ENCODE measurements around the gene PTH1R. TPM values are rescaled to one million over a fixed set of nuclear protein-coding genes. Genes with fewer than 3 reads are reported as not detected.

PTH1R gene
- total RNA-seq, 4 donors from 2014 or later = 7.8 to 18.5 (median 14.5) TPM

DNA sequence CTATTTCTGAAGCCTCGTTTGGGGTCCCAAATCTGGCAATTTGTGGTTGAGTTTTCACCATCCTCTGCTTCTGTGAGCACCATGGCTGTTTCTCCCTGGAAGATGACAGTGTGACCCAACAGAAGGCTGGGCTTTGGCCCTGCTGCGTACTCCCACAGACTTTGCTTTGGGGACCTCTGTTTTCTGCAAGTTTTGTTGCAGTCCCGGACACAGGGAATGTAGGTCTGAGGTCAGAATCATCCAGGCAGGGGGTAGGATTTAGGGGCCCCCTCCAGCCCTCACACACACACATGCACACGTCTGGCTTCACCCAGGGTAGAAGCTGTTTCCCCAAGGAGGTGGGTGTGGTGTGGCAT is 6.3 kb downstream of the PTH1R start:
- no peak for ATAC-seq
- TF ChIP-seq, protein P1, sequence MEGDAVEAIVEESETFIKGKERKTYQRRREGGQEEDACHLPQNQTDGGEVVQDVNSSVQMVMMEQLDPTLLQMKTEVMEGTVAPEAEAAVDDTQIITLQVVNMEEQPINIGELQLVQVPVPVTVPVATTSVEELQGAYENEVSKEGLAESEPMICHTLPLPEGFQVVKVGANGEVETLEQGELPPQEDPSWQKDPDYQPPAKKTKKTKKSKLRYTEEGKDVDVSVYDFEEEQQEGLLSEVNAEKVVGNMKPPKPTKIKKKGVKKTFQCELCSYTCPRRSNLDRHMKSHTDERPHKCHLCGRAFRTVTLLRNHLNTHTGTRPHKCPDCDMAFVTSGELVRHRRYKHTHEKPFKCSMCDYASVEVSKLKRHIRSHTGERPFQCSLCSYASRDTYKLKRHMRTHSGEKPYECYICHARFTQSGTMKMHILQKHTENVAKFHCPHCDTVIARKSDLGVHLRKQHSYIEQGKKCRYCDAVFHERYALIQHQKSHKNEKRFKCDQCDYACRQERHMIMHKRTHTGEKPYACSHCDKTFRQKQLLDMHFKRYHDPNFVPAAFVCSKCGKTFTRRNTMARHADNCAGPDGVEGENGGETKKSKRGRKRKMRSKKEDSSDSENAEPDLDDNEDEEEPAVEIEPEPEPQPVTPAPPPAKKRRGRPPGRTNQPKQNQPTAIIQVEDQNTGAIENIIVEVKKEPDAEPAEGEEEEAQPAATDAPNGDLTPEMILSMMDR (IDR thresholded peaks at IDR 0.05) = no peak
- 0% methylated on average over 1 of the region's 4 CpGs; no CpG with 5 or more reads in 1 of the 2 donors for WGBS, 2 donors (ENCODE audit: low coverage in 1 of 2)
- peaks cover 27% of the 10 kb centered on the region for H3K27me3 ChIP-seq
- no peaks in the 10 kb centered on the region for H3K36me3 ChIP-seq
- H3K9me3 ChIP-seq = no peaks in the 10 kb centered on the region
- H3K27ac ChIP-seq = peak overlapping the region in 2 of 4 donors; percentile 86 to 92
- H3K4me1 ChIP-seq = peaks cover 0 to 65% (median 14%) of the 10 kb centered on the region in 3 donors
- H3K4me3 ChIP-seq = peak overlapping the region; percentile 56 to 73

DNA sequence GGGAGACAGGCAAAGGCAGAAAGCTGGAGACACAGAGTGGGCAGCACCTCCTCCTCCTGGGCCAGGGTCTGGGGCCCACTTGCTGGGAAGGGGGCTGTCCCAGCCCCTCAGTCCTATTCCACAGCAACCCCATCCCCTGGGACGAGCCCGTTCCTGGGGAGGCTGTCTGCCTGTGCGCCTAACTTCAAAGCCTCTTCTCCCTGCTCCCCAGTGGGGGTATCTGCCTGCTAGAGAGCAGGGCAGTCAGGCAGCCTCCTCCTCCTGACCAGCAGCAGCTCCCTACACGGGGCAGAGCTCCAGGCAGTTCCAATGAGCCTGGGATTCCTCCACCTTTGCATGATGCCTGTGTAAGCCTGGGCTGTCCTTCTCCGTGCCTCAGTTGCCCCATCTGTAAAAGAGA is 6.9 kb downstream of the PTH1R start:
- TF ChIP-seq EP300 (IDR thresholded peaks at IDR 0.05) (no peak), POLR2AphosphoS5 (IDR thresholded peaks at IDR 0.05) (no peak), POLR2A (IDR thresholded peaks at IDR 0.05) (no peak)
- TF ChIP-seq, protein P1 (IDR thresholded peaks at IDR 0.05) = no peak
- H3K4me1 ChIP-seq = peaks cover 0 to 65% (median 14%) of the 10 kb centered on the region in 3 donors
- peak overlapping the region in 1 of 2 donors; percentile 73 for H3K4me3 ChIP-seq
- WGBS, 2 donors (ENCODE audit: low coverage in 1 of 2) = 71% methylated on average over 4 of the region's 5 CpGs; no CpG with 5 or more reads in 1 of the 2 donors
- no peaks in the 10 kb centered on the region for H3K36me3 ChIP-seq
- peaks cover 27% of the 10 kb centered on the region for H3K27me3 ChIP-seq
- ATAC-seq = no peak
- no peak overlapping the region for H3K27ac ChIP-seq
- H3K9me3 ChIP-seq = no peaks in the 10 kb centered on the region

DNA sequence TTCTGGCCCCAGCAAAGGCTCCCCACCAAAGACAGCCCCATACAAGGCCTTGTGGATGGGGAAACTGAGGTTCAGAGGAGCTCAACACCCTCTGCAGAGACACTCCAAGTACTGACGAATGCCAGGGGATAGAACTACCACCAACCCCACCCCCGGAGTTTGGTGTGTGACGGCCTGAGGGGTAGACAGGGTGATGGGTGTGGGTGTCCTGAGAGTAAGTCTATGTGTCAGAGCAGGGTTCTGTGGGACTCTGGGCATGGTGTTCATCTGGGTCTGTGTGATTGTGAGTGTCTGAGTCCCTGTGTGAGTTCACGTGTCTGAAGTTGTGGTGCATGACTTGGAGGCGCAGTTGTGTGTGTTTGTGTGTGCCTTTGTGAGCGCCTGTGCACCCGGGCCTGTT is 7.4 kb downstream of the PTH1R start:
- Histone ChIP-seq H3K27ac (no peak overlapping the region), H3K36me3 (no peaks in the 10 kb centered on the region), H3K27me3 (peaks cover 27% of the 10 kb centered on the region), H3K4me3 (peak overlapping the region in 1 of 2 donors; percentile 73), H3K9me3 (no peaks in the 10 kb centered on the region), H3K4me1 (peaks cover 0 to 68% (median 14%) of the 10 kb centered on the region in 3 donors)
- 100% methylated on average over 1 of the region's 7 CpGs; no CpG with 5 or more reads in 1 of the 2 donors for WGBS, 2 donors (ENCODE audit: low coverage in 1 of 2)
- ATAC-seq = no peak
- TF ChIP-seq POLR2AphosphoS5 (IDR thresholded peaks at IDR 0.05) (no peak), POLR2A (IDR thresholded peaks at IDR 0.05) (no peak)
- TF ChIP-seq, protein P1 (IDR thresholded peaks at IDR 0.05) = no peak

DNA sequence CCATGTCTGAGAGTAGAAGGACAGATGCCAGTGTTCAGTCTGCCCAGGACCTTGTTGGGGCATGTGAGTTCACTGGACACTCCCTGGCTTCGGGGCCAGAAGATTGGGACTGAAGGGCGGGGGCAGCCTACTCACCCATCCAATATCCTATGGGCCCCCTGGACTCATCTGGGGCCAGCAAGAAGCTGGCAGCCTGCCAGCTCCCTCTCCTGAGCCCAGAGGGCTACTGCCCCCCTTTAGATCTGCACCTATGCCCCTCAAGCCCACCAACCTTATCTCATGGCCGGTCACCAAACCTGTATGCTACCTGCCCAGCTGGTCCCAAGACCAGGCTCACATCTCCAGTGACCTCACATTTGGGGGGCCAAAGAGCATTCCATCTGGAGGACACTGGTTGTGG is 8.1 kb downstream of the PTH1R start:
- peaks cover 0 to 69% (median 14%) of the 10 kb centered on the region in 3 donors for H3K4me1 ChIP-seq
- 83% methylated on average over 2 of the region's 3 CpGs; no CpG with 5 or more reads in 1 of the 2 donors for WGBS, 2 donors (ENCODE audit: low coverage in 1 of 2)

DNA sequence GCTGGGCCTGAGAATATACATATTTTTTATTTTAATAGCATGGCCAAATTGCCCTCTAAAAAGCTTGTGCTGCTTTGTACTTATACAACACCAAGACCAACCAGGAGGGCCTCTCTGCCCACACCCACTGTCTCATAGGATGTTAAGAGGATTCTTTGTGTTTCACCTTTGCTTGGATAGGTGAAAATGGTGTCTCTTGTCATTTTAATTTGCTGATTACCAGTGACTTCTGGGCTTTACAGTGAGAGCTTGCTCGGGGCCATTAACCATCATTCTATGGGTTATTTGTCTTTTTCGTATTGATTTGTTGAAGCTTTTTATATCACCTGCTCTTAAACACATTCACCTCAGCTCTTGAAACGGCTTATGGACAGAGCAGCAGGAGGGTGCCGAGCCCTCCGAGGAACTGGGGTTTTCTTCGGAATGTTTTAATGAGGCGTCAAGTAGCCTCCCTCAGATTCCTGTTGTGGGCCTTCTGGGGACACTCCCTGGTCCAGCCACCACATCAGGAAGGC is 10.5 kb downstream of the PTH1R start:
- no peaks in the 10 kb centered on the region for H3K9me3 ChIP-seq
- no peaks in the 10 kb centered on the region for H3K36me3 ChIP-seq
- WGBS, 2 donors (ENCODE audit: low coverage in 1 of 2) = 78 to 85% methylated on average over 3 to 4 of the region's 7 CpGs
- TF ChIP-seq, protein P1 (IDR thresholded peaks at IDR 0.05) = no peak
- no peak for TF ChIP-seq POLR2A (IDR thresholded peaks at IDR 0.05)
- no peak for TF ChIP-seq POLR2AphosphoS5 (IDR thresholded peaks at IDR 0.05)
- H3K4me3 ChIP-seq = no peak overlapping the region
- H3K4me1 ChIP-seq = peaks cover 0 to 63% (median 12%) of the 10 kb centered on the region in 3 donors
- H3K27ac ChIP-seq = no peak overlapping the region
- peaks cover 6% of the 10 kb centered on the region for H3K27me3 ChIP-seq
- ATAC-seq = no peak

More for the DNA sequence above, 8.1 kb downstream of the PTH1R start:
- no peak for TF ChIP-seq POLR2AphosphoS5 (IDR thresholded peaks at IDR 0.05)
- no peak for TF ChIP-seq EP300 (IDR thresholded peaks at IDR 0.05)
- no peak for TF ChIP-seq POLR2A (IDR thresholded peaks at IDR 0.05)
- TF ChIP-seq, protein P1 (IDR thresholded peaks at IDR 0.05) = no peak
- Histone ChIP-seq H3K36me3 (no peaks in the 10 kb centered on the region), H3K27me3 (peaks cover 27% of the 10 kb centered on the region), H3K27ac (no peak overlapping the region), H3K9me3 (no peaks in the 10 kb centered on the region), H3K4me3 (no peak overlapping the region)
- no peak for ATAC-seq

Measured in gastroesophageal sphincter (tissue), 4 donors.